PC-3 (cell line): Measurements from ENCODE around the gene ZNF830. TPM values are rescaled to one million over a fixed set of nuclear protein-coding genes. Genes with fewer than 3 reads are reported as not detected.

ENCODE experiments used
- ATAC-seq: fragments of 200-7000 bp; cut with Tn5 transposase; 2 replicates; pipeline ENCODE4 v1.9.1; 2020; ENCODE audit warnings: mild to moderate bottlenecking, moderate library complexity
- BruUV-seq: library from RNA; stranded (reverse); fragments of 400-500 nt; replicated peaks from 2 replicates; lab custom pipeline; 2021; lab: Mats Ljungman, UMichigan
- CTCF ChIA-PET: fragments of 300-600 bp; sonication (Branson Sonifier 250); formaldehyde crosslinking; loops from one replicate; lab custom pipeline; 2022; ENCODE audit warnings: antibody characterized with exemption; lab: Charles Lee
- POLR2A ChIA-PET: fragments of 300-600 bp; sonication (Branson Sonifier 250); formaldehyde crosslinking; loops from one replicate; lab custom pipeline; 2022; ENCODE audit warnings: antibody characterized with exemption; ENCODE audit not compliant: unreplicated experiment; lab: Charles Lee
- DNase-seq: peaks from one replicate; pipeline ENCODE4 v3.0.0-alpha.2; 2015
- H2AFZ ChIP-seq: fragments of 300-600 bp; sonication (generic); 2 replicates; pipeline ENCODE4 v1.6.0; 2016; ENCODE audit warnings: antibody characterized with exemption, low read length
- H3F3A ChIP-seq: fragments of 300-600 bp; sonication (generic); one replicate; pipeline ENCODE4 v1.6.0; 2017; ENCODE audit warnings: antibody characterized with exemption, low read length, control low read depth, mild to moderate bottlenecking; ENCODE audit not compliant: unreplicated experiment
- H3K27ac ChIP-seq: fragments of 300-600 bp; sonication (generic); 2 replicates; pipeline ENCODE4 v1.5.1; 2016; ENCODE audit warnings: mild to moderate bottlenecking, low read length
- H3K27me3 ChIP-seq: fragments of 300-600 bp; sonication (generic); 2 replicates; pipeline ENCODE4 v1.6.1; 2016; ENCODE audit warnings: low read length, mixed read lengths
- H3K36me3 ChIP-seq: fragments of 300-600 bp; sonication (generic); 2 replicates; pipeline ENCODE4 v1.6.1; 2016; ENCODE audit warnings: low read depth, mixed run types, low read length, mixed read lengths
- H3K4me1 ChIP-seq: fragments of 300-600 bp; sonication (generic); 2 replicates; pipeline ENCODE4 v1.5.1; 2016; ENCODE audit warnings: low read length; ENCODE audit not compliant: insufficient read depth
- H3K4me2 ChIP-seq: fragments of 300-600 bp; sonication (generic); 2 replicates; pipeline ENCODE4 v1.6.0; 2016; ENCODE audit warnings: low read length
- H3K4me3 ChIP-seq: fragments of 300-600 bp; sonication (generic); 2 replicates; pipeline ENCODE4 v1.5.1; 2016; ENCODE audit warnings: mild to moderate bottlenecking, low read length, mixed read lengths
- H3K79me2 ChIP-seq: fragments of 300-600 bp; sonication (generic); 2 replicates; pipeline ENCODE4 v1.6.1; 2017; ENCODE audit warnings: low read length, mixed read lengths
- H3K9ac ChIP-seq: fragments of 300-600 bp; sonication (generic); 2 replicates; pipeline ENCODE4 v1.6.0; 2016; ENCODE audit warnings: mild to moderate bottlenecking, low read length
- H3K9me2 ChIP-seq: fragments of 300-600 bp; sonication (generic); replicated peaks from 2 replicates; pipeline ENCODE4 v1.6.1; 2016; ENCODE audit warnings: mixed run types, low read length, mixed read lengths
- H3K9me3 ChIP-seq: fragments of 300-600 bp; sonication (generic); 2 replicates; pipeline ENCODE4 v1.6.1; 2016; ENCODE audit warnings: low read length, mixed read lengths
- H4K20me1 ChIP-seq: fragments of 300-600 bp; sonication (generic); 2 replicates; pipeline ENCODE4 v1.6.1; 2016; ENCODE audit warnings: low read length, mixed read lengths
- EZH2 ChIP-seq: fragments of 300-600 bp; sonication (generic); IDR thresholded peaks from one replicate; pipeline ENCODE4 v1.6.1; 2017; ENCODE audit warnings: antibody characterized with exemption, mild to moderate bottlenecking, low read length; ENCODE audit not compliant: unreplicated experiment
- EZH2phosphoT487 ChIP-seq: fragments of 300-600 bp; sonication (generic); IDR thresholded peaks from 2 replicates; pipeline ENCODE4 v1.6.1; 2018; ENCODE audit warnings: mild to moderate bottlenecking, antibody characterized with exemption, low read length, borderline replicate concordance
- intact Hi-C: fragments of 100-400 bp; cut with micrococcal nuclease; formaldehyde crosslinking; loops from 2 replicates; pipeline ENCODE4 v1.9.0; 2023
- total RNA-seq: library from RNA; depleted of rRNA; stranded (reverse); fragments of >200 nt; gene quantifications from 2 replicates; pipeline ENCODE4 v1.2.3, GENCODE V29; 2014
- TF ChIP-seq, protein P1 (sequence below): fragments of 300-600 bp; sonication (generic); conservative IDR thresholded peaks from 2 replicates; pipeline ENCODE4 v1.5.1; 2017; ENCODE audit warnings: antibody characterized with exemption, low read depth, mild to moderate bottlenecking, low read length

ZNF830 gene
- total RNA-seq, 1 experiment from 2014 or later: 5.0 TPM

DNA sequence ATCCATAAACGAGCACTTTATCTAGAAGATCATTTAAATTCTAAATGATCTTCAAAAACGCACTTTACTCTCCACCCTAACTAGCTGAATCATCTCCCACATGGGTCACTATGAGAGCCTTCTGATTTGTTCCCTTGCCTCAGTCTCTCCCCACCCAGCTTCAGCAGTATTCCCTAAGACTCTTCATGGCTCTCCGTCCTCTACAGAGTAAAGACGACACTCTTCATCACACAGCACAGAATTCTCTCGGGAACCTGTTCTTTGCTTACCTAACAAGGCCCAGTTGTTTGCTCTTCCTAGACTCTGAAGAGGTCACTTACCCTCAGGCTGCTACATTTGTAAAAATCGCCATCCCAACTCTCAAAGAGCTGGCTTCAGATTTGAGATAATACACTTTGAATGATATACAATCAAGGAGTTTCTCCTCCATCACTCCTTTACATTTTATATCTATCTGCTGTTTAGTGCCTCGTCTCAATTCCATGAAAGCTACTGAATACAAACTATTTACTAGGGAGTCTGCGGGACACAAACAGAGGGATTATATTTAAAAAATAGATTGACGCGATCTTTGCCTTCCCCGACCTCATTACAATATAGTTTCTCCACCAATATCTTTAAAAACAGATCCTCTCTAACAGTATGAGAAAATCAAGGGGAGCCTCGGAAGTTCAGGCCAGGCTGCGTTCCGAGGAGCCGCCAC is 18.5 kb downstream of the ZNF830 start:
- ChIA-PET CTCF (no interaction called here), POLR2A (interaction anchor here (0.5 kb wide), 1 partner anchor 91 kb away, joined by 5 read pairs; no protein-coding TSS in a partner anchor)
- H3K27ac ChIP-seq: peak overlapping the region; percentile 89
- no peaks in the 10 kb centered on the region for H3K9me3 ChIP-seq
- no peaks in the 10 kb centered on the region for H3K9me2 ChIP-seq
- no peaks in the 10 kb centered on the region for H3F3A ChIP-seq
- TF ChIP-seq EZH2 (no peak), EZH2phosphoT487 (no peak)
- TF ChIP-seq, protein P1, sequence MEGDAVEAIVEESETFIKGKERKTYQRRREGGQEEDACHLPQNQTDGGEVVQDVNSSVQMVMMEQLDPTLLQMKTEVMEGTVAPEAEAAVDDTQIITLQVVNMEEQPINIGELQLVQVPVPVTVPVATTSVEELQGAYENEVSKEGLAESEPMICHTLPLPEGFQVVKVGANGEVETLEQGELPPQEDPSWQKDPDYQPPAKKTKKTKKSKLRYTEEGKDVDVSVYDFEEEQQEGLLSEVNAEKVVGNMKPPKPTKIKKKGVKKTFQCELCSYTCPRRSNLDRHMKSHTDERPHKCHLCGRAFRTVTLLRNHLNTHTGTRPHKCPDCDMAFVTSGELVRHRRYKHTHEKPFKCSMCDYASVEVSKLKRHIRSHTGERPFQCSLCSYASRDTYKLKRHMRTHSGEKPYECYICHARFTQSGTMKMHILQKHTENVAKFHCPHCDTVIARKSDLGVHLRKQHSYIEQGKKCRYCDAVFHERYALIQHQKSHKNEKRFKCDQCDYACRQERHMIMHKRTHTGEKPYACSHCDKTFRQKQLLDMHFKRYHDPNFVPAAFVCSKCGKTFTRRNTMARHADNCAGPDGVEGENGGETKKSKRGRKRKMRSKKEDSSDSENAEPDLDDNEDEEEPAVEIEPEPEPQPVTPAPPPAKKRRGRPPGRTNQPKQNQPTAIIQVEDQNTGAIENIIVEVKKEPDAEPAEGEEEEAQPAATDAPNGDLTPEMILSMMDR: no peak
- H3K79me2 ChIP-seq: peaks cover 37% of the 10 kb centered on the region
- peak overlapping the region; percentile 83 for H2AFZ ChIP-seq
- BruUV-seq: TSS peak; percentile 95
- H3K4me3 ChIP-seq: peak overlapping the region; percentile 91
- peak overlapping the region; percentile 92 for H3K4me2 ChIP-seq
- intact Hi-C loops: loop anchor here (5.0 kb wide), 1 partner anchor 138 kb away; the partner anchor contains the start of gene RAD51D
- no peaks in the 10 kb centered on the region for H3K27me3 ChIP-seq
- H3K36me3 ChIP-seq: peaks cover 3% of the 10 kb centered on the region
- H3K9ac ChIP-seq: peak overlapping the region; percentile 99
- peaks cover 20% of the 10 kb centered on the region for H3K4me1 ChIP-seq
- ATAC-seq (no peak), DNase-seq (no peak)
- H4K20me1 ChIP-seq: no peaks in the 10 kb centered on the region

DNA sequence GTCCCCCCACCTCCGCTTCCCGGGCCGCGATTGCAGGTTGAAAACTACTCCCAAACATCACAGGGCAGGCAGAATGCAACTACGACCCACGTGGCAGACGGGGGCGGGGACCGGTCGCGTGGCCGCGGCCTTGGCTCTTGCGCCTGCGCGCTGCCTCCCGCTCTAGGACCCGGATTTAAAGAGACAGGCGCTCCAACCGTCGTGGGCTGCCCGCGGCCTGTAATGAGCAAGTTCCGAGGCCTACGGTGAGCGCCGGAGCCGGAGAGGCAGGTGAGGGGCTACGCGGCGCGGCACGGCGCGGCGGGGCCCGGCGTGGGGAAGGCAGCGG is 19.0 kb downstream of the ZNF830 start, which contains the start of gene LIG3:
Gene LIG3 (plus strand): TSS at position 160 of the 328 bp plus-strand sequence. CDS start 2,494 bp downstream, outside the sequence.
- Histone ChIP-seq H3K27me3 (no peaks in the 10 kb centered on the region), H3F3A (no peaks in the 10 kb centered on the region), H3K4me2 (peak within 1 kb of the TSS; percentile 96), H3K79me2 (peaks cover 37% of the 10 kb centered on the region), H3K4me1 (peaks cover 19% of the 10 kb centered on the region), H3K9me2 (no peaks in the 10 kb centered on the region), H3K9ac (peak within 1 kb of the TSS; percentile 99), H3K27ac (peak within 1 kb of the TSS; percentile 89), H3K9me3 (no peaks in the 10 kb centered on the region), H4K20me1 (no peaks in the 10 kb centered on the region), H3K4me3 (peak within 1 kb of the TSS; percentile 91), H3K36me3 (peaks cover 3% of the 10 kb centered on the region), H2AFZ (peak within 1 kb of the TSS; percentile 89)
- TF ChIP-seq EZH2: no peak
- TF ChIP-seq EZH2phosphoT487: no peak
- TF ChIP-seq, protein P1: no peak
- ATAC-seq: peak; percentile 74
- ChIA-PET POLR2A (no interaction called here), CTCF (interaction anchor here (0.5 kb wide), 1 partner anchor 258 kb away, joined by 3 read pairs; no protein-coding TSS in a partner anchor)
- intact Hi-C loops: loop anchor here (5.0 kb wide), 1 partner anchor 137 kb away; the partner anchor contains the start of gene RAD51D
- DNase-seq: peak; percentile 85
- no TSS peak for BruUV-seq
